H1 (cell line): ENCODE results near the gene POM121L2.

Experiments used
- ATF2 ChIP-seq: IDR thresholded peaks from 2 replicates; pipeline ENCODE4 v1.6.1; 2012; ENCODE audit warnings: low read length, inconsistent platforms
- POLR2A ChIP-seq, 2 experiments: IDR thresholded peaks; 1 replicate in 1 of 2; 2 replicates in 1 of 2; pipeline ENCODE4 v1.6.1; 2011; ENCODE audit warnings: low read depth in 2 of 2, low read length in 2 of 2, mild to moderate bottlenecking in 2 of 2; ENCODE audit errors: control extremely low read depth in 1 of 2

GRCh38 chr6:27280064-27280539 is 32.0 kb downstream of the POM121L2 start:
- no peak for TF ChIP-seq POLR2A (IDR thresholded peaks at IDR 0.05; ENCODE audit: control extremely low read depth in 1 of 2, low read depth in 2 of 2, low read length in 2 of 2)
- peak; percentile 61; the same call in 1 of the 2 replicates for TF ChIP-seq ATF2
